ENCODE measurements around the gene NME9. TPM values are rescaled to one million over a fixed set of nuclear protein-coding genes. Genes with fewer than 3 reads are reported as not detected.

Gene NME9
- total RNA-seq, 1 donor = 0.94 TPM

DNA sequence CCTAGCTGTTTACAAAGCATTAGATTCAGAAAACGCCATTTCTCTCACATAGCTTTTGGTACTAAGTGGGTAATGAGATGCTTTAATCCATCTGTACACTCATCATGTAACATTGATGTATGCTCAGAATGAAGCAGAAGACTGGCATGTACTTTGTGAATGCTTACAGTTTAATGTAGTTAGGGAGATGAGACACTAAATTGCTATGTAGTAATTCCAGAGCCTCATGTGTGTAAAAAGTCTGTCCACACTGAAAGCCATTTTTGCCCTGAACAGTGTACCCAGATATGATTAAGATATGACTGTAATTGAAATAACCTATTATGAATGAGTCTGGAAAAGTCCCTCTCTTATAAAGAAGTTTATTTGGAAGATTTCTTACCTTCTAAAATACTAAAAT is 76.0 kb downstream of the NME9 start:
- H3K27me3 ChIP-seq (ENCODE audit: insufficient read depth, low read length) = no peaks in the 10 kb centered on the region
- H3K4me3 ChIP-seq (ENCODE audit: low read length) = no peak overlapping the region
- H3K4me1 ChIP-seq (ENCODE audit: insufficient read depth, low read length) = no peaks in the 10 kb centered on the region
- H3K9me3 ChIP-seq (ENCODE audit: low read depth, low read length) = no peaks in the 10 kb centered on the region

Other genes with a start within 250 kb of the NME9 start
- gene DZIP1L, start 214.2 kb downstream of the NME9 start, total RNA-seq = 0.21 TPM
- not detected for gene A4GNT, start 197.5 kb downstream of the NME9 start, total RNA-seq
- gene DBR1, start 154.9 kb downstream of the NME9 start, total RNA-seq = 16.0 TPM
- gene ARMC8, start 142.6 kb downstream of the NME9 start, total RNA-seq = 147 TPM
- gene MRAS, start 18.7 kb upstream of the NME9 start, total RNA-seq = 5.8 TPM
- gene ESYT3, start 104.8 kb upstream of the NME9 start, total RNA-seq = 0.21 TPM

All from mononuclear cell (primary cell).